Right ventricle myocardium inferior (tissue), 1 donor: ENCODE results near the gene CD47. TPM values are rescaled to one million over a fixed set of nuclear protein-coding genes. Genes with fewer than 3 reads are reported as not detected.

Experiments
- ATAC-seq: fragments of 200-7000 bp; cut with Tn5 transposase; one replicate; pipeline ENCODE4 v1.9.1; 2020; ENCODE audit warnings: mild to moderate bottlenecking, moderate library complexity
- DNase-seq: peaks from one replicate; pipeline ENCODE4 v3.0.0; 2021; ENCODE audit errors: missing footprints
- intact Hi-C: fragments of 100-400 bp; cut with DNase I; formaldehyde crosslinking; loops from one replicate; pipeline ENCODE4 v1.11.0; 2022
- total RNA-seq: library from RNA; stranded (reverse); fragmentation: NEBNext Ultra II Directional; extraction: Animal tissue kit (Norgen Biotek cat#: 25700); gene quantifications from one replicate; pipeline ENCODE4 v1.2.1, GENCODE V29; 2021
- donor health status: DM: no; HTN: yes; CAD: no; lungs with severe emphysema.

CD47 gene
- total RNA-seq, 1 donor from 2014 or later = 44.2 TPM

GRCh38 chr3:108119398-108120104 lies 28.7 kb upstream of the CD47 start:
- DNase-seq (no peak), ATAC-seq (no peak)
- intact Hi-C loops = no loop called here

- ATAC-seq = no peak
Observed at GRCh38 chr3:108118038-108118768, 27.4 kb upstream of the CD47 start.

GRCh38 chr3:108117241-108117775 lies 26.5 kb upstream of the CD47 start:
- no peak for DNase-seq
- no peak for ATAC-seq
- intact Hi-C loops = no loop called here

More at GRCh38 chr3:108118038-108118768, 27.4 kb upstream of the CD47 start:
- intact Hi-C loops = no loop called here
- no peak for DNase-seq

- ATAC-seq (no peak), DNase-seq (no peak)
- intact Hi-C loops = no loop called here
Observed at GRCh38 chr3:108114423-108115065, 23.7 kb upstream of the CD47 start.

- intact Hi-C loops = no loop called here
- no peak for ATAC-seq
- DNase-seq = no peak
Observed at GRCh38 chr3:108113975-108114374, 23.1 kb upstream of the CD47 start.

- no peak for ATAC-seq
- intact Hi-C loops = no loop called here
- DNase-seq = no peak
Observed at GRCh38 chr3:108110934-108111333, 20.1 kb upstream of the CD47 start.

GRCh38 chr3:108108416-108108815 lies 17.6 kb upstream of the CD47 start:
- no peak for ATAC-seq

GRCh38 chr3:108106449-108106848 lies 15.6 kb upstream of the CD47 start:
- no peak for ATAC-seq
- intact Hi-C loops = no loop called here
- DNase-seq = no peak

More at GRCh38 chr3:108108416-108108815, 17.6 kb upstream of the CD47 start:
- intact Hi-C loops = no loop called here
- no peak for DNase-seq

GRCh38 chr3:108106031-108106430 lies 15.2 kb upstream of the CD47 start:
- intact Hi-C loops = no loop called here
- ATAC-seq = no peak
- no peak for DNase-seq

- ATAC-seq = peak; percentile 70
- no peak for DNase-seq
- intact Hi-C loops = no loop called here
Observed at GRCh38 chr3:108103886-108104797, 13.3 kb upstream of the CD47 start.

GRCh38 chr3:108103040-108103751 lies 12.4 kb upstream of the CD47 start:
- DNase-seq (no peak), ATAC-seq (no peak)
- intact Hi-C loops = no loop called here

GRCh38 chr3:108102420-108103039 lies 11.7 kb upstream of the CD47 start:
- no peak for ATAC-seq
- no peak for DNase-seq
- intact Hi-C loops = no loop called here

GRCh38 chr3:108100906-108101660 lies 10.3 kb upstream of the CD47 start:
- no peak for DNase-seq
- intact Hi-C loops = no loop called here
- ATAC-seq = no peak

- no peak for DNase-seq
- ATAC-seq = no peak
- intact Hi-C loops = no loop called here
Observed at GRCh38 chr3:108099679-108100428, 9.0 kb upstream of the CD47 start.

GRCh38 chr3:108099244-108099643 lies 8.4 kb upstream of the CD47 start:
- ATAC-seq = no peak
- no peak for DNase-seq
- intact Hi-C loops = no loop called here

- intact Hi-C loops = no loop called here
- DNase-seq (no peak), ATAC-seq (no peak)
Observed at GRCh38 chr3:108098003-108098370, 7.2 kb upstream of the CD47 start.
